ENCODE measurements around the gene KIAA1191. TPM values are rescaled to one million over a fixed set of nuclear protein-coding genes. Genes with fewer than 3 reads are reported as not detected.

The KIAA1191 gene
- total RNA-seq, 4 donors from 2014 or later, result 59.2 to 76.2 (median 71.0) TPM

GRCh38 chr5:176317534-176318374 lies 43.8 kb downstream of the KIAA1191 start:
- TF ChIP-seq CTCF (IDR thresholded peaks at IDR 0.05; ENCODE audit: low read depth), result no peak

Small RNAs within 50 kb of the gene (small RNA-seq; reads per million reads assigned to genes)
- 2.9 reads per million, percentile 57 among the genes with 10 or more reads in this experiment for gene MIR1271

Other genes with a start within 250 kb of the KIAA1191 start
- 1 to 10 TPM; 7.0 to 9.8 (median 7.9) TPM for gene SIMC1, start 123.3 kb downstream of the KIAA1191 start, total RNA-seq
- gene ARL10, start 3.7 kb upstream of the KIAA1191 start, total RNA-seq, result 10 to 100 TPM in 1 of 4 donors, 1 to 10 TPM in 3; 4.4 to 12.6 (median 5.7) TPM
- gene NOP16, start 26.8 kb upstream of the KIAA1191 start, total RNA-seq, result 10 to 100 TPM in 3 of 4 donors, 1 to 10 TPM in 1; 7.5 to 20.5 (median 12.9) TPM
- 100 to 1,000 TPM; 115 to 146 (median 137) TPM for gene HIGD2A, start 27.0 kb upstream of the KIAA1191 start, total RNA-seq
- 100 to 1,000 TPM in 2 of 4 donors, 10 to 100 TPM in 2; 80.4 to 144 (median 99.5) TPM for gene CLTB, start 54.8 kb upstream of the KIAA1191 start, total RNA-seq
- 10 to 100 TPM; 21.9 to 32.3 (median 23.9) TPM for gene FAF2, start 86.6 kb upstream of the KIAA1191 start, total RNA-seq
- 10 to 100 TPM in 2 of 4 donors, 1 to 10 TPM in 2; 7.5 to 15.1 (median 9.8) TPM for gene RNF44, start 175.6 kb upstream of the KIAA1191 start, total RNA-seq
- under 1 TPM in 1 of 4 donors, not detected in 3; 0.17 TPM for gene CDHR2, start 187.6 kb upstream of the KIAA1191 start, total RNA-seq
- under 1 TPM; 0.16 to 0.75 (median 0.39) TPM for gene GPRIN1, start 248.4 kb upstream of the KIAA1191 start, total RNA-seq